Raji (cell line): Measurements from ENCODE around the gene LETM1.

Source experiments
- POLR2A ChIP-seq: IDR thresholded peaks from 2 replicates; pipeline ENCODE4 v1.6.1; 2011; ENCODE audit warnings: low read depth, low read length, control low read depth; ENCODE audit not compliant: insufficient read depth

Gene LETM1

GRCh38 chr4:1766106-1767060 is 89.6 kb downstream of the LETM1 start:
- no peak for TF ChIP-seq POLR2A

- no peak for TF ChIP-seq POLR2A
Observed at GRCh38 chr4:1765409-1766072, 90.4 kb downstream of the LETM1 start.

GRCh38 chr4:1764670-1765069 is 91.3 kb downstream of the LETM1 start:
- TF ChIP-seq POLR2A = no peak

- no peak for TF ChIP-seq POLR2A
Observed at GRCh38 chr4:1763550-1764080, 92.3 kb downstream of the LETM1 start.

GRCh38 chr4:1763070-1763549 is 92.8 kb downstream of the LETM1 start:
- TF ChIP-seq POLR2A = no peak

- TF ChIP-seq POLR2A = no peak
Observed at GRCh38 chr4:1762264-1763010, 93.5 kb downstream of the LETM1 start.
